Measurements from ENCODE around the gene NAGLU. TPM values are rescaled to one million over a fixed set of nuclear protein-coding genes. Genes with fewer than 3 reads are reported as not detected.
A peak's percentile ranks its signal among the peaks of the same experiment; 100 is the strongest.
"Not testable (repeated sequence)": the region's sequence is repeated elsewhere in the genome, so short reads cannot be mapped to it uniquely, and the experiment has no call there.

The NAGLU gene
- total RNA-seq, 8 experiments from 2014 or later = 6.3 to 55.8 (median 18.5) TPM

GRCh38 chr17:42553161-42553818, 17.2 kb downstream of the NAGLU start:
- WGBS, 10 experiments = 30 to 80% (median 63%) methylated on average over 2 to 11 of the region's 45 CpGs; no CpG with 5 or more reads in 6 of the 10 experiments

GRCh38 chr17:42553866-42554249, 17.8 kb downstream of the NAGLU start:
- peak overlapping the region; percentile 46 to 55 (median 51) for H3K4me3 ChIP-seq
- in situ Hi-C loops (cut with MboI; ENCODE audit: low pct_unique_long_range_greater_than_20kb in 2 of 9, low sequenced_read_pairs in 9 of 9, unreplicated experiment in 9 of 9) = no loop called here
- peaks cover 20% of the 10 kb centered on the region in 2 donors for H3K4me1 ChIP-seq (replicated peaks in 1 of 2)
- ATAC-seq (replicated peaks in 6 of 8) = no peak
- WGBS, 10 experiments = 25 to 78% (median 40%) methylated on average over 2 to 7 of the region's 16 CpGs; no CpG with 5 or more reads in 6 of the 10 experiments
- peak overlapping the region; percentile 83 to 85 for H3K27ac ChIP-seq

More at GRCh38 chr17:42553161-42553818, 17.2 kb downstream of the NAGLU start:
- in situ Hi-C loops (cut with MboI; ENCODE audit: low pct_unique_long_range_greater_than_20kb in 2 of 9, low sequenced_read_pairs in 9 of 9, unreplicated experiment in 9 of 9) = no loop called here
- Histone ChIP-seq H3K4me1 (replicated peaks in 1 of 2) (peaks cover 23% of the 10 kb centered on the region in 2 donors), H3K27ac (peak overlapping the region in 1 of 2 donors; percentile 55), H3K4me3 (peak overlapping the region in 4 of 5 donors; percentile 46 to 55 (median 52))
- peak in 5 of 8 experiments; percentile 3 to 39 (median 32) for ATAC-seq (replicated peaks in 6 of 8)

GRCh38 chr17:42554250-42555121, 18.4 kb downstream of the NAGLU start:
- Histone ChIP-seq H3K4me3 (peak overlapping the region; percentile 46 to 55 (median 51)), H3K4me1 (replicated peaks in 1 of 2) (peaks cover 15% of the 10 kb centered on the region in 2 donors), H3K27ac (peak overlapping the region; percentile 83 to 85)
- in situ Hi-C loops (cut with MboI; ENCODE audit: low pct_unique_long_range_greater_than_20kb in 2 of 9, low sequenced_read_pairs in 9 of 9, unreplicated experiment in 9 of 9) = no loop called here
- peak; percentile 85 to 93 (median 90) for ATAC-seq (replicated peaks in 6 of 8)
- WGBS, 10 experiments = 0 to 2% (median 0%) methylated on average over 1 to 20 of the region's 82 CpGs; no CpG with 5 or more reads in 5 of the 10 experiments

- WGBS, 10 experiments = 0 to 100% (median 33%) methylated on average over 1 to 4 of the region's 4 CpGs; no CpG with 5 or more reads in 3 of the 10 experiments
- Histone ChIP-seq H3K4me1 (replicated peaks in 1 of 2) (peaks cover 15% of the 10 kb centered on the region in 2 donors), H3K27ac (peak overlapping the region; percentile 83 to 85), H3K4me3 (peak overlapping the region; percentile 46 to 55 (median 51))
- ATAC-seq (replicated peaks in 6 of 8) = peak in 7 of 8 experiments; percentile 3 to 41 (median 20)
- in situ Hi-C loops (cut with MboI; ENCODE audit: low pct_unique_long_range_greater_than_20kb in 2 of 9, low sequenced_read_pairs in 9 of 9, unreplicated experiment in 9 of 9) = no loop called here
Observed at GRCh38 chr17:42555122-42555622, 19.1 kb downstream of the NAGLU start.

GRCh38 chr17:42555961-42556617, 20.0 kb downstream of the NAGLU start:
- H3K4me3 ChIP-seq; in situ Hi-C loops (cut with MboI; ENCODE audit: low pct_unique_long_range_greater_than_20kb in 2 of 9, low sequenced_read_pairs in 9 of 9, unreplicated experiment in 9 of 9); H3K27ac ChIP-seq: not testable (repeated sequence)
- WGBS, 10 experiments = 67 to 100% methylated on average over 1 of the region's 5 CpGs; no CpG with 5 or more reads in 8 of the 10 experiments
- peaks cover 15% of the 10 kb centered on the region in 2 donors for H3K4me1 ChIP-seq (replicated peaks in 1 of 2)
- ATAC-seq (replicated peaks in 6 of 8) = peak in 2 of 8 experiments; percentile 7 to 29

- Histone ChIP-seq H3K4me3 (no peak overlapping the region), H3K4me1 (replicated peaks in 1 of 2) (peaks cover 8 to 11% of the 10 kb centered on the region in 2 donors), H3K27ac (no peak overlapping the region)
- 75 to 96% (median 84%) methylated on average over 2 to 4 of the region's 6 CpGs; no CpG with 5 or more reads in 4 of the 10 experiments for WGBS, 10 experiments
- in situ Hi-C loops (cut with MboI; ENCODE audit: low pct_unique_long_range_greater_than_20kb in 2 of 9, low sequenced_read_pairs in 9 of 9, unreplicated experiment in 9 of 9) = no loop called here
- ATAC-seq (replicated peaks in 6 of 8) = no peak
Observed at GRCh38 chr17:42559075-42559474, 23.0 kb downstream of the NAGLU start.

- Histone ChIP-seq H3K4me1 (replicated peaks in 1 of 2) (peaks cover 8 to 11% of the 10 kb centered on the region in 2 donors), H3K27ac (no peak overlapping the region), H3K4me3 (no peak overlapping the region)
- 100% methylated on average over 1 of the region's 3 CpGs; no CpG with 5 or more reads in 9 of the 10 experiments for WGBS, 10 experiments
- in situ Hi-C loops (cut with MboI; ENCODE audit: low pct_unique_long_range_greater_than_20kb in 2 of 9, low sequenced_read_pairs in 9 of 9, unreplicated experiment in 9 of 9) = no loop called here
- no peak for ATAC-seq (replicated peaks in 6 of 8)
Observed at GRCh38 chr17:42560246-42560645, 24.2 kb downstream of the NAGLU start.

- Histone ChIP-seq H3K27ac (peak within 1 kb of the TSS; percentile 79 to 95), H3K4me1 (replicated peaks in 1 of 2) (peaks cover 10 to 12% of the 10 kb centered on the region in 2 donors), H3K4me3 (peak within 1 kb of the TSS; percentile 48 to 85 (median 55))
- ATAC-seq (replicated peaks in 6 of 8) = peak; percentile 71 to 82 (median 76)
- in situ Hi-C loops (cut with MboI; ENCODE audit: low pct_unique_long_range_greater_than_20kb in 2 of 9, low sequenced_read_pairs in 9 of 9, unreplicated experiment in 9 of 9) = no loop called here
- WGBS, 10 experiments = 0 to 14% (median 0%) methylated on average over 1 to 18 of the region's 26 CpGs; no CpG with 5 or more reads in 4 of the 10 experiments
Observed at GRCh38 chr17:42561897-42562387, 25.9 kb downstream of the NAGLU start, which contains the start of gene COASY. Gene COASY (plus strand): TSS chr17:42562148. CDS start chr17:42562623, 475 bp downstream.

- peak; percentile 1 to 70 (median 6) for ATAC-seq (replicated peaks in 6 of 8)
- H3K27ac ChIP-seq = peak overlapping the region; percentile 79 to 95
- H3K4me3 ChIP-seq = peak overlapping the region; percentile 48 to 85 (median 55)
- WGBS, 10 experiments = 0 to 52% (median 19%) methylated on average over 3 to 6 of the region's 48 CpGs; no CpG with 5 or more reads in 5 of the 10 experiments
- peaks cover 10 to 12% of the 10 kb centered on the region in 2 donors for H3K4me1 ChIP-seq (replicated peaks in 1 of 2)
- in situ Hi-C loops (cut with MboI; ENCODE audit: low pct_unique_long_range_greater_than_20kb in 2 of 9, low sequenced_read_pairs in 9 of 9, unreplicated experiment in 9 of 9) = no loop called here
Observed at GRCh38 chr17:42562388-42563142, 26.5 kb downstream of the NAGLU start.

- H3K4me1 ChIP-seq (replicated peaks in 1 of 2) = peaks cover 16 to 17% of the 10 kb centered on the region in 2 donors
- peak overlapping the region; percentile 48 to 85 (median 55) for H3K4me3 ChIP-seq
- H3K27ac ChIP-seq = peak overlapping the region in 1 of 2 donors; percentile 95
- WGBS, 10 experiments = 49 to 100% (median 74%) methylated on average over 2 to 11 of the region's 14 CpGs; no CpG with 5 or more reads in 6 of the 10 experiments
- ATAC-seq (replicated peaks in 6 of 8) = no peak
- in situ Hi-C loops (cut with MboI; ENCODE audit: low pct_unique_long_range_greater_than_20kb in 2 of 9, low sequenced_read_pairs in 9 of 9, unreplicated experiment in 9 of 9) = no loop called here
Observed at GRCh38 chr17:42563143-42563509, 27.1 kb downstream of the NAGLU start.

- WGBS, 10 experiments = 13 to 75% (median 38%) methylated on average over 1 of the region's 1 CpG; no CpG with 5 or more reads in 4 of the 10 experiments
- in situ Hi-C loops (cut with MboI; ENCODE audit: low pct_unique_long_range_greater_than_20kb in 2 of 9, low sequenced_read_pairs in 9 of 9, unreplicated experiment in 9 of 9) = no loop called here
Observed at GRCh38 chr17:42563543-42563942, 27.5 kb downstream of the NAGLU start.

More at GRCh38 chr17:42563543-42563942, 27.5 kb downstream of the NAGLU start:
- H3K27ac ChIP-seq = no peak overlapping the region
- peaks cover 19 to 20% of the 10 kb centered on the region in 2 donors for H3K4me1 ChIP-seq (replicated peaks in 1 of 2)
- no peak for ATAC-seq (replicated peaks in 6 of 8)
- peak overlapping the region in 2 of 5 donors; percentile 55 to 80 for H3K4me3 ChIP-seq

Data from motor neuron (in vitro differentiated cells).